GM21515 (cell line): ENCODE measurements around the gene GRM6.

Experiments
- ATAC-seq: cut with Tn5 transposase; IDR thresholded peaks from one replicate; pipeline ENCODE4 v1.9.1; 2021; ENCODE audit not compliant: unreplicated experiment

Gene GRM6

DNA sequence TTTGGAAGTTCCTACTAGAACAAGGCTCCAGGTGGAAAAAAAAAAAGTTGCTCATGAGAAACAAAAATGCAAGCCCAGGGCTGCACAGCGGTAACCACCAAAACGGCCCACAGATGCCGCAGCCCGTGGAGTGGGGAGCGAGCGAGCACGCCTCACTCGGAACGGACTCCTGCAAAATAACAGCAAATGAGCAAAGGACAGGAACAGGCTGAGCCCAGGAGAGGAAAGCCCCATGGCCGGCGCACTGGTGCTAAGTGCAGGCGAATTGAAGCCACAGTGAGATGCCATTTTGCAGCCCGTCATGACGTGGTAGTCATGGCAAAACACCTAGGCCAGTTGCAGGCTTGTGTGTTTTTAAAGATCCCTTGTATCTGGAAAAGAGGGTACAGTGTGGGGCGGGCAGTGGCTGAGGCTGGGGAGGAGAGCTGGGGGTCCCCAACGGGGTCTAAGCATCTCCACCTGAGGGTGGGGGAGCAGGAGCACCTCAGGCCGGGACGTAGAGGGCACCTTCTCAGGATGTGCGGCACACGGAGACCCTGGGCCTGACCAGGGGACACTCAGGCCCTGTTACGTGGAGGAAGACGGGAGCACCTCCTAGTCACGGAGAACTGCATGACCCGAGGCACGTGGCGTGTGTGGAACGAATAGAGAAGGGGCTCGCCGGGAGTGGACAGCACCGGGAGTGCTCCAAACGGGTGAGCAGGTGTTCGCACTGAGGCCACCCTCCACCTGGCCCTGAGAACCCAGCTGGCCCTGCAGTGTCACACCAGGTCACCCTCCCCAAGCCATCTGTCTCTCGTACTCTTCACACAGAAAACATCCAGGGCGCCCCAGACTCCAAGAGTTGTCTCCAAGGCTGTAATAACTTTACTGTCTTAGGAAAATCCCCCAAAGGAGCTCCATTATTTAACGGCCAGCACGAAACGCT lies 10.7 kb downstream of the GRM6 start:
- ATAC-seq: no peak

DNA sequence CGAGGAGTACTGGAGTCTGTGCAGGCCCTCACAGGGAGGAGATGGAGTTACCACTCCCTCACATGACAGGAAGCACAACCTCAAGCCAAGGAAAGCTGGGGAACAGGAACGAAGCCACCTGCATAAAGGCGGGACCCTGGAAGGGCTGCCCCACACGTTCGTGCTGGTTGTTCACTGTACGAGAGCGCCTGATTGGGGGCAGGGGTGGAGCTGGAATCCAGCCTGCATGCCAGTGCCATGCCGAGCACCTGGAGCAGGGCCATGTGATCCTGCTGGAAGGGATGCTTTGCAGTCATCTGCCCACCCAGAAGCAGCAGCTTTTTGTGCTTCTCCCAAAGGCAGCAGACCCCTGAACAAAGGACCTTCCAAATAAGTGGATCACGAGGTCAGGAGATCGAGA lies 11.4 kb downstream of the GRM6 start:
- ATAC-seq: no peak

GRCh38 chr5:178982941-178983340 lies 12.2 kb downstream of the GRM6 start:
- ATAC-seq: no peak

DNA sequence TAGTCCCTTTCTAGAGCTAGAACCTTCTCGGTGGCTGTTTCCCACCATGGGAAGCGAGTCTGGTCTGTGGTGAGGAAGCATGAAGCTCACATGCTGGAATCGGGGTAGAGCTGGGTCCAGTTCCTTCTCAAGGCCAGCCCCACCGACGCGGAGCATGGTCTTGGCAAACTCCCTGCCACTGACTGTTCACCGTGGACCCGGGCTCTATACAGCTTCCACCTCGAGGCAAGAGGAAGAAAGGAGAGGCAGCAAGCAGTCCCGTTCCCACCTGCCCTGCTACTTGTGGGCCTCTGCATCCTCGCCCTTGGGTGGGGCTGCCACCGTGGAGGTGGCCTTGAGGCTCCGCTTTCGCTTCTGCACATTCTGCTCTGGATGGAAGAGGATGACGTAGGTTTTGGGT lies 13.7 kb downstream of the GRM6 start:
- ATAC-seq: no peak

DNA sequence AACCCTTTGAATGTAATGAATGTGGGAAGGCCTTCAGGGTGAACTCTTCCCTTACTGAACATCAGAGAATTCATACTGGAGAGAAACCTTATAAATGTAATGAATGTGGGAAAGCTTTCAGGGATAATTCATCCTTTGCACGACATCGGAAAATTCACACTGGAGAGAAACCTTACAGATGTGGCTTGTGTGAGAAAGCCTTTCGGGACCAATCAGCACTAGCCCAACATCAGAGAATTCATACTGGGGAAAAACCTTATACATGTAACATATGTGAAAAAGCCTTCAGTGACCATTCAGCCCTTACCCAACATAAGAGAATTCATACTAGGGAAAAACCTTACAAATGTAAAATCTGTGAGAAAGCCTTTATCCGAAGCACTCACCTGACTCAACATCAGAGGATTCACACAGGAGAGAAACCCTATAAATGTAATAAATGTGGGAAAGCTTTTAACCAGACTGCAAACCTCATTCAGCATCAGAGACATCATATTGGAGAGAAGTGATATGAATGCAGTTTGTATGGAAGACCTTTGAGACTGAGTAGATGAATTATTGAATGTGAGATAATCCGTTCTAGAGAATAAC lies 29.6 kb downstream of the GRM6 start:
- no peak for ATAC-seq

DNA sequence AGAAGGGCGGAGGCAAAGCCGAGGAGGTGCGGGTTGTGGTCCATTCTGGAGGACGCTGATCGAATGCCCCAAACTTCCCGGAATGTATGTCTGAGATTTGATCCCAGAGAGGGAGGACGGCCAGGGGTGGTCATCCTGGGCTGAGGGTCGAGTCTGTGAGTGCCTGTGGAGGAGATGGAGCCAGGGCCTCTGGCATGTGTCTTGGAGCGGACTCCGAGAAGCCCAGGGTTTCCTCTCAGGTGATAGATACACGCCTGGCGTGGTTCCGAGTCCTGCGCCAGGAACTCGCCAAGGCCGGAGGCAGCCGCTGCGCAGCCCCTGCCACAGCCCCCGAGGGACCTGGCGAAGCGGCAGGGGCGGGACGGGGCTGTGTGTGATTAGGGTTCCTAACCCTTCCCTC lies 53.8 kb downstream of the GRM6 start:
- no peak for ATAC-seq

DNA sequence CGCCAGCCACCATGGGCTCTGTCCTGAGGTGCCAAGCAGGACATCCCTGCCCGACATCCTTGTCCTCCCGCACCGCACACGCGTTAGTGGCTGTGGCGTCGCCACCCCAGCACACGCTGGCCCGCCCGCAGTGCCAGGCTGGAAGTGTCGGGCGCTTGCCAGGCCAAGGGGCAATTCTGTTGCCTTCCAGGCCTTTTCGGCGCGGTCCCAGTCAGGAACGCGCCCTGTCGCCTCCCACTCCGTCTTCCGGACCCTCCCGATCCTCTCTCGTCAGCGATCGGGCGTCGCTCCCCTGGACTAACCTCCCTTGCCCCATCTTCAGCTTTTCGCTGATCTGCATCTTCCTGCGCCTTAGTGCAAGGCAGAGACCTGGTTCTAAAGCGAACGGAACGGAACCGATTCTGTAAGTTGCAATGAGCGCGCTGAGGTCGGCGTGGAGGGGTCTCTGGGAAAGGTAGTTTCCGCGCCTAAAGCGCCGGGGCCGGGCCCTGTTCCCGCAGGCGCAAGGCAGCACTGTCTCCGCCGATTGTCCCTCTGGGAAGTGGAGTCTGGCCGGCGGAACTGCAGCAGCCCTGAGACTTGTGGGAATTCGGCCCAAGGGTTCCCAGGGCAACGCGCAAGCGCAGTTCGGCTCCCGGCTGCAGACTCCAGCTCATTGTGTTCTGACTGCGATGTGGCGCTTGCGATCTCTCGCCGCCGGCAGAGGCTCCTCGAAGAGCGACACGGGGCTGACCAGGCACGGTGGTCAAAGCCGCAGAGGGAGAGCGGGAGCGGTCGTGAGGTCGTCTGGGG lies 54.4 kb downstream of the GRM6 start, which contains the start of gene ZNF454:
Gene ZNF454 (plus strand): TSS at position 630 of the 792 bp plus-strand sequence. CDS start 1,594 bp downstream, outside the sequence.
- no peak for ATAC-seq

DNA sequence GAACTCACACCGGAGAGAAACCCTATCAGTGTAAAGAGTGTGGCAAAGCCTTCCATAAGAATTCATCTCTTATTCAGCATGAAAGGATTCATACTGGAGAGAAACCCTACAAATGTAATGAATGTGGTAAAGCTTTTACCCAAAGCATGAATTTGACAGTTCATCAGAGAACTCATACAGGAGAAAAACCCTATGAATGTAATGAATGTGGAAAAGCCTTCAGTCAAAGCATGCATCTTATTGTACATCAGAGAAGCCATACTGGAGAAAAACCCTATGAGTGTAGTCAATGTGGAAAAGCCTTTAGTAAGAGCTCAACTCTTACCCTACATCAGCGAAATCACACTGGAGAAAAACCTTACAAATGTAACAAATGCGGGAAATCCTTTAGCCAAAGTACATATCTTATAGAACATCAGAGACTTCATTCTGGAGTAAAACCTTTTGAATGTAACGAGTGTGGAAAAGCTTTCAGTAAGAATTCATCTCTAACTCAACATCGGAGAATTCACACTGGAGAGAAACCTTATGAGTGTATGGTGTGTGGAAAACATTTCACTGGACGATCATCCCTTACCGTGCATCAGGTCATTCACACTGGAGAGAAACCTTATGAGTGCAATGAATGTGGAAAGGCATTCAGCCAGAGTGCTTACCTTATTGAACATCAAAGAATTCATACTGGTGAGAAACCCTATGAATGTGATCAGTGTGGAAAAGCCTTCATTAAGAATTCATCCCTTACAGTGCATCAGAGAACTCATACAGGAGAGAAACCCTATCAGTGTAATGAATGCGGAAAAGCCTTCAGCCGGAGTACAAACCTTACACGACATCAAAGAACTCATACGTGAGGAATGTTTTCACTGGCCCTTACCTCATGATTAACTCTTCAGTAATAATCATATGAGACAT lies 63.0 kb downstream of the GRM6 start:
- ATAC-seq: no peak
